Epithelial cell of esophagus (primary cell): ENCODE measurements around the gene LRMDA.

ENCODE experiments used
- DNase-seq: peaks from one replicate; pipeline ENCODE4 v3.0.0; 2010; ENCODE audit warnings: low read depth
- H3K4me3 ChIP-seq: 2 replicates; pipeline ENCODE4 v1.5.1; 2011; ENCODE audit warnings: mild to moderate bottlenecking, low read length, control low read depth
- TF ChIP-seq, protein P1 (sequence below): IDR thresholded peaks from 2 replicates; pipeline ENCODE4 v1.5.1; 2011; ENCODE audit warnings: low read depth, mild to moderate bottlenecking, low read length, control low read depth, inconsistent platforms; ENCODE audit not compliant: insufficient read depth; ENCODE audit errors: missing control alignments

The LRMDA gene

DNA sequence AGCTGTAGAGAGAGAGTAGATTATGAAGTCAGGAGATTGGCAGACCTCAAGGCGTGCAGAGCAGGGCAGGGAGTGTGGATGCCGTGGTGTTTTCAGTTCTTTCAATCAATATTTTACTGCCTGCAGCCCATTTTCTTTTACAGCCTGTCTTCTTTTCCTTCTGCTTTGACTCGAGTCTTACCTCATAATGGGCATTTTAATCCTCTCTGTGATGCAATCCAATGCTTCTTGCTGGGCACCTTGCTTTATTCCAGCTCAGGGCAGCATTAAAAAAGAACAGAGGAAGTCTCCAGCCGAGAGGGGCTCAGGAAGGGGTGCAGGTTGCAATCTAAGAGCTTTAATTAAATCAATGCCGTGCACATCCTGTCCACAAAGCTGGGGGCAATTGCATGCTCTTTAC is 839.0 kb downstream of the LRMDA start:
- no peak for DNase-seq
- TF ChIP-seq, protein P1, sequence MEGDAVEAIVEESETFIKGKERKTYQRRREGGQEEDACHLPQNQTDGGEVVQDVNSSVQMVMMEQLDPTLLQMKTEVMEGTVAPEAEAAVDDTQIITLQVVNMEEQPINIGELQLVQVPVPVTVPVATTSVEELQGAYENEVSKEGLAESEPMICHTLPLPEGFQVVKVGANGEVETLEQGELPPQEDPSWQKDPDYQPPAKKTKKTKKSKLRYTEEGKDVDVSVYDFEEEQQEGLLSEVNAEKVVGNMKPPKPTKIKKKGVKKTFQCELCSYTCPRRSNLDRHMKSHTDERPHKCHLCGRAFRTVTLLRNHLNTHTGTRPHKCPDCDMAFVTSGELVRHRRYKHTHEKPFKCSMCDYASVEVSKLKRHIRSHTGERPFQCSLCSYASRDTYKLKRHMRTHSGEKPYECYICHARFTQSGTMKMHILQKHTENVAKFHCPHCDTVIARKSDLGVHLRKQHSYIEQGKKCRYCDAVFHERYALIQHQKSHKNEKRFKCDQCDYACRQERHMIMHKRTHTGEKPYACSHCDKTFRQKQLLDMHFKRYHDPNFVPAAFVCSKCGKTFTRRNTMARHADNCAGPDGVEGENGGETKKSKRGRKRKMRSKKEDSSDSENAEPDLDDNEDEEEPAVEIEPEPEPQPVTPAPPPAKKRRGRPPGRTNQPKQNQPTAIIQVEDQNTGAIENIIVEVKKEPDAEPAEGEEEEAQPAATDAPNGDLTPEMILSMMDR: no peak
- H3K4me3 ChIP-seq: no peak overlapping the region

DNA sequence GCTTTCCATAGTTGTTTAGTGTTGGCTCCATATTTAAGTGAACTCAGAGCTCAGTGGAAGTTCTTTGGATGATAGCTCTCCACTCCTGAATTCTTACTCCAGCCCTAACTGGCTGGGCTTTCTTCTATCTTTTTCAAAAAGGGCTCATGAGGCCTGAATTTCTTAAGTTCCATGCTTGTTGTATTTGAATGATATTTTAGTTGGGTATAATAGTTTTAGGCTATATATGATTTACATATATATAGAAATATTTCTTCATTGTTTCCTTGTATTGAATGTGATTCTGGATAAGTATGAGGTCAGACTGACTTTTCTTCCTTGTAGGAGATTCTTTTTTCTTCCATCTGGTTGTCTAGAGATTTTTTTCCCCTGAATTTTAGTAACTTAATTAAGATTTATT is 843.5 kb downstream of the LRMDA start:
- no peak overlapping the region for H3K4me3 ChIP-seq
- no peak for DNase-seq
- TF ChIP-seq, protein P1: no peak

DNA sequence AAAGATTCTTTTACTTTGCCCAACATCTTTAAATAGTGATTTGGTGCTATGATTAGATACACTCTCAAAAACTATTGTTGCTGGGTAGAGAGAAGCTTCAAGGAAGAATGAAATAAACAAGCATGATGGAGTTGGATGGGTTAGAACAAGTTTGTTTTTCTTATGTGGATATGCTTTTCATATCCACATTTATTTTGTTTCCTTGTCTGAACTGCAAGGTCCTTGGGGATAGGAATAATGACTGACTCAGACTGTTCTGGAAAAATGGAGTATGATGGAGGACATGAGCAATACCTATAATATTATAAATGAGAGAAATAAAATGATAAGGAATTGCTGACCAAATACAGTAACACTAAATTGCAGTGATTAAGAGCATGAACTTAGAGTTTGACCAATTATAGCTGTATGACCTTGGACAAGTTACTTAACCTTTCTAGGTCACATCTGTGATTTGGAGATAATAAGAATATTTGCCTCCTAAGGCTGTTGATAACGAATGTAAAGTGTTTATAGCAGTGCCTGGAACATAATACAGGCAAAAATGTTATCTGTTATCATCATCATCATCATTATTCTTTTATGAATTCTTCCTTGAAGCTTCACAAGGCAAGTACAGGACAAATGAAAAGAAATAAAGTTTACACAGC is 847.5 kb downstream of the LRMDA start:
- no peak overlapping the region for H3K4me3 ChIP-seq
- DNase-seq: no peak
- TF ChIP-seq, protein P1: no peak

DNA sequence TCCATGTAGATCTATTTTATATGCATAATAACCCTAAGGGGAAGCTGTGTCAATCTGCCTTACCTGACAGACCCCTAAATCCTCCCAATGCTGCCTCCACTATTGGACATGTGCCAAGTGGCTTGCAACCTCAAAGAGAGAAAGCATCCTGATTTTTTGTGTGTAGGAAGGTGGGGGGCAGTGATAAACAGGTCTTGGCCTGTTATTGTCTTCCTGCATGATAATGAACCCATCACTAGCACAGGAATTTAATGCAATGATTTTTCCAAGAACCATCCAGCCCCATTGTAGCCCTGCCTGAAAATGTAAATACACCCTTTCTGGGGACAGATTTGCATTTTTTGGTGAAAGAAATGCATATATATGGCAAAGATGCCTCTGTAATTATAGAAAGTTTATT is 850.2 kb downstream of the LRMDA start:
- no peak overlapping the region for H3K4me3 ChIP-seq
- TF ChIP-seq, protein P1: no peak
- DNase-seq: no peak

DNA sequence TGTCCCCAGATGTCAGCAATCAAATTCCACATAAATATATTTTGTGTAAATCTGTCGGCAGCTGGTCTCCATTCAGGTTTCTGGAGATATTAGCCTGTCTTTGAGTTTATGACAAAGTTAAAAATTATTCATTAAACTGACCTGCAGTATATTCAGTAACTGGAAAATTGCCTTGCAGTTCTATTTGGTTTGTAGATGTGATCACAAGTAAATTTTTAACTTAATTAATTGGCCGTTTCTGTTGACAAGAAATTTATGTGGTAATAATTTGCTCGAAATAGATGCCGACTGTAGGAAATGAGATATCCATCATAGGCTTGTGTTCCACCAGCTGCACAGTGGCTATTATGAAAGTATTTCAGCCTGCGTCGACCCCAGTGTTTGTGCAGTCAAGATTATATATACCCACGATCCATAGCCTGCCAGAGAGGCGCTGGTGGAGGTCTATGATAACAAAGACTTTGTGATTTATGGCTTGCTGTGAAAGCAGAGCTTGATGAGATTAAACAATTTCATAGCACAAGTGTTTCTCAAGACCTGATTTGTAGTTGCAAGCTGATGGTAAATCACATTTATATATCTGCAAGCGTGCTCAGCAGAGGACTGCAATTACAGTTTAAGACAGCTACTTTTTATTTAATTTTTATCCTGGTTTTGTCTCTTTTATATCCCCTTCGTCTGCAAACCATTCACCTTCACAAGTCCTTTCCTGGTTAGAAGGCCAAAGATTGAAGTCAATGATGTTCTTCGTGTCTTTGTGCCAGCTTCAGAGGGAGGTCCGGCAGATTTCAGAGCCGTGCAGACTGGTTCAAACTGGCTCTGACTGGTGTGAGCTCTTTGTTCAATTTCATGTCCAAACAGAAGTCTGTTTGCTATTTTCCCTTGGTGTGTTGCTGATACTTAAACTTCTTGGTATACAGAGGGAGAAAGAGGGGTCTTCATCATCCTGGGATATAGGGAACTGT is 850.9 kb downstream of the LRMDA start:
- DNase-seq: no peak
- TF ChIP-seq, protein P1: no peak
- no peak overlapping the region for H3K4me3 ChIP-seq

DNA sequence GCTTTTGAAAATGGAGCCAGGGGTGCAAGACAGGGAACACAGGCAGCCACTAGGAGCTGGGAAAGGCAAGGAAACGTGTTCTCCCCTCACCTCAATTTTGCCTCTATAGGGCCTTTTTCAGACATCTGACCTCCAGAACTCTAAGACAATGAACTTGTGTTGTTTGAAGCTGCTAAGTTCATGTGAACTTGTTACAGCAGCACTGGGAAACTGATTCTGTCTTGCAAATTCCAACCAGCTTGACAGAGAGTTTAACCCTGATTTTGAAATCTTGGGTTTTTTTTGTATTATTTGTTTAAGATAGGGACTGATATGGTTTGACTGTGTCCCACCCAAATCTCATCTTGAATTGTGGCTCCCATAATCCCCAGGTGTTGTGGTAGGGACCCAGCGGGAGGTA is 852.9 kb downstream of the LRMDA start:
- TF ChIP-seq, protein P1: no peak
- H3K4me3 ChIP-seq: no peak overlapping the region
- no peak for DNase-seq
